ENCODE results near the gene USP40.

USP40 gene

DNA sequence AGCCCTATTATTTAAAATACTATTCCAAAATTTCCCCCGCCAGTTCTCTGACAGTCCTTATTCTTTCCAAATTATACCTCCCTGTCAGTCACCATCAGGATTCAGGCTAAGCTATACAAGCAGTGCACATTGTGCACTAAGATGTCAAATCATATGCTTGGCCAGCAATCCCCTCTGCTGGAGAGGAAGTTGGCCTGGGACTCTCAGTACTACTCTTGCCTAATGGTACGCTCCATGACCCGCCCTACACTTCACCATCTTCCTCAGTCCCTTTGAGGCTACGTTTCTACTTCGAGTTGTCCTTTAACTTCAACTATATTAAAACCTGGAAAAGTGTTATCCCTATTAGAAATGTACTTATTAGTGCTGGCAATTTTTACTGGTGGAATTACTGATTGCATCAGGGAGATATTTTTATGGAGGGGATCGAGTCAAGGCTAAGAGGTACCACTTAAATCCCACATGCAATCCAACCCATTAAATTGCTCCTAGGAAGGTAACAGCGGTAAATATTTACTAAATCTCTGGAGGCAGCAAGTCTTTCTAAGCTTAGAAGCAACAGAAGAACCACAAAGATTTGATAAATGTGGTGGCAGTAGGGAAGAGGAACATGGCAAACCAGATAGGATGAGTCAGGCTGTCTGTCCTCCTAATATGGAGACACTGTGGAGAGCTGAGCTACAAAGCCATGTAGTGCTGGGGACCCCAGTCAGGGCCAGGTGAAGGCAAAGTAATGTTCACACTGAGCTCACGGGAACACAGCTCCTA is 2.7 kb downstream of the USP40 start:
- DNase-seq (ENCODE audit: low read depth in 1 of 2, low spot score in 1 of 2), result no peak

DNA sequence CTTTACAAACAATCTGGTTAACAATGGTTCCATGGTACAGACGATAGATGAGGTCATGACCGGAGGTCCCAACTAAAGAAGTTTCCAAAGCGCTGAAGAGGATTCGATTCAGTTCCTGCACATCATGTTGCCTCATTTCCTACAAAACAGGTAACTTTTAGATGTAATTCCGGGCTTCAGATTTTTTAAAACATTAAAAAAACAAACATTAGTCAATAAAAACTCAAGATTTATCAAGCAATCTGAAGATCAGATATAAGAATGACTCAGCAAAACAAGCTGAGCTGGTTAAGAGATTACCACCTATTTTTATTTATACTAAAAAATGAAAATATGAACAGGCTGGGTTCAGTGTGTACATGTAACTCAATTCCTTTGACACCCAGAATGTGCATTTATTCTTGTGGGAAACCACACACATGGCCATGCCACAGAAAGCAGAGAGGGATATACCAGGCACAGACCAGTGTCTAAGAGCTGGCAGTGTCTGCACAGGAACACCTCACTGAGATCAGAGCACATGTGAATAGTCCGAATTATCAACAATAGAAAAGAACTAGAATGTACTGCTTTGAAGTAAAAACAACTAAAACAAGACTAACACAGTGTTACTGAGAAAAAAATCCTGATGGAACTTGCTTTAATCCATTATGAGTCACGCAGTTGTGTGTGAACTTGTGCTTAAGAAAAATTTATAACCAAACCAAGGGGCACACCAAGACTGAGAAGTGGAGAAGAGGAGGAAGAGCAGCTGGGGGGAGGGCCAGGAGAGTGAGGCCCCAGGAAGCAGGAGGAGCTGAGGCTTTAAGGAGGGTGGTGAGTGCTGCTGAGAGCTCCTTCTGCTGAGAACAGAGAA is 9.5 kb downstream of the USP40 start:
- no peak for DNase-seq (ENCODE audit: low read depth in 1 of 2, low spot score in 1 of 2)

DNA sequence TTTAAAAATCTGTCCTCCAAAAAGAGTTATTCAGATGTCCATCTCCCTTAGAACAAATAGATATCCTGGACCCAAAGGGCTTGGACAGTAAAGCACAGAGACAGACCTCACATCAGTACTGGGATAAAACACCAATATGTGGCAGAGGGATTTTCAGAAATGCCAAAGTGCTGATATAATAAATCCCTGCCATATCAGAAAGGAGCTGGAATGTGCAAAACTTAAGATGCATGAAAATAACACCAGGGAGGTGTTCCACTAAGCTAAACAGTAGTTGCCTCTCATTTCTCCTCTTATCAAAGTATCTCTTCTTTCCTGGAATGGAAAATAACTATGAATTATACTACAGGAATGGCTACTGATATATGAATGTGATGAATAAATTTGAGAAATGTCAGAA is 13.2 kb downstream of the USP40 start:
- no peak for DNase-seq (ENCODE audit: low read depth in 1 of 2, low spot score in 1 of 2)

DNA sequence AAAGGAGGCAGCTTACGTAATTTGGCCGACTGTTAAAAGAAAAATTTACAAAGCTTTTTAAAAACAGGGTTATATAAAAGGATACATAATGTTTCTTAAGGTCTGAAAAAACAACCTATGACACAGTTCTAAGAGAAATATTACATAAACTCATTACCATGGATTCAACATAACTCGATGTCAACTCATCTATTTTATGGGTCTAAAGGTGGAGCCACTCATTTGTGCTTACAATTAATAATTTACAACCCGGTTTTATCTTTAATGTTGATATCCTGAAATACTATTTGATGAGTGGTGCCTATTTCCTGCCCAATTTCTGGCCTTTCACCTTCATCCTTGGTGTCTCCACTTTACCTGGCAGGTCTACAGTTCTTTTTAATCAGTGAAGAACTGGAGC is 15.1 kb downstream of the USP40 start:
- DNase-seq (ENCODE audit: low read depth in 1 of 2, low spot score in 1 of 2), result no peak

DNA sequence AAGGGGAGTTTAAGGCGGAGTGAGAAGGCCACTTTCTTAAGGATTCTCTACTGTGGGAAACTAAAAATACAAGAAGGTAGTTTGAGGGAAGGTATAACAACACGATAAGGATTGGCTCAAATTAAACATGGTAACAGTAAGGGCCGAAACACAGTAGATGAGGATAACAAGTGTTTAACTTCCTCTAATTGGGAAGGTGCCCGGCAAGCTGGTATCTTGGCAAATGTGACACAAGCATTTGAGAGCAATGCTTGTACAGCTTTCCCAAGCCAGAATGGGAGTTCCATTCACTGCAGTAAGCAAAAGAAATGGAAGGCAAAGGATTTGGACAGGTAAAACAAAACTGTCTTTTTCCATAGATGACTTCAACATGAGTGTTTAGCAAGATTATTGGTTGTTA is 19.8 kb downstream of the USP40 start:
- no peak for DNase-seq (ENCODE audit: low read depth in 1 of 2, low spot score in 1 of 2)

DNA sequence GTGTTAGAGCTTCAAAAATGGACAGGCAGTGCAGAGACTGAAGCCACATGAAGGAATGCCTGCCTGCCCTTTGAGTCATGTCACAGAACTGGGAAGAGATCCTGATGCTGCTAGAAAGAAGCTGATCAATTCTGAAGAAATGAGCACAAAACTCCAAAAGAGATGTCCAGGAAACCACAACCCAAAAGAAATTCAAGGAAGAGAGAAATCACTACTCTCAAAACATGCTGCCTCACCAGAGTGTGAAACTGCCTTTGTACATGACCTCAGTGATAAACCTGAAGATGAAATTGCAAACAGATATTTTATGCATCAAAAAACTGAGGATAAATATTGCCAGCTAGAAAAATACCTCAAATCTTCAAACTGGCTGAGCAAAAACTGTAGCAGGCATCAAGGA is 20.5 kb downstream of the USP40 start:
- DNase-seq (ENCODE audit: low read depth in 1 of 2, low spot score in 1 of 2), result no peak

DNA sequence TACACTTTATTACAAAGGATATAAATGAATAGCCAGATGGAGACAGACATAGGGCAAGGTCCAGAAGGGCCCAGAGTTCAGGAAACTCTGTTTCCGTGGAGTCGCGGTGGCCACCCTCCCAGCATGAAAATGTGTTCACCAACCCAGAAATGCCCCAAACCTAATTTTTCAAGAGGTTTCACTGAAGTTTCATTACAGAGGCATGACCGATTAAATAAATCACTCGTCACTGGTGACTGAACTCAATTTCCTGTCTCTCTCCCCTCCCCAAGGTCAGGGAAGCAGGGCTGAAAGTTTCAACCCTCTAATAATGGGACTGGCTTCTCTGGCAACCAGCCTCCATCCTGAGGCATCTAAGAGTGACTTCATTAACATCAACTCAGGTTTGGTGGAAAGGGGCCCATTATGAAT is 22.4 kb downstream of the USP40 start:
- DNase-seq (ENCODE audit: low read depth in 1 of 2, low spot score in 1 of 2), result no peak

DNA sequence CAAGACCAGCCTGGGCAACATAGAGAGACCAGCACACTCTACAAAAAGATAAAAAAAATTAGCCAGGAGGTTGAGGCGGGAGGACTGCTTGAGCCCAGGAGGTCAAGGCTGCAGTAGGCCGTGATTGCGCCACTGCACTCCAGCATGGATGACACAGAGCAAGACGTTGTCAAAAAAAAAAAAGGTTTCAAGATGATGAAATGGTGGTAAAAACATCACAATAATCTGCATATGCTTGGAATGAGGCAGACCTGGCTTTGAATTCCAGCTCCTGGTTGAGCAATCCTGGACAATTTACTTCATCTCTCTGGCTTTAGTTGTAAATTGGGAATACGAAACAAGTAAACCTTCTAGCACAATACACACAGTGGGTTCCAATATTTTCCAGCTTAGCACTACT is 24.1 kb downstream of the USP40 start:
- DNase-seq (ENCODE audit: low read depth in 1 of 2, low spot score in 1 of 2), result no peak

DNA sequence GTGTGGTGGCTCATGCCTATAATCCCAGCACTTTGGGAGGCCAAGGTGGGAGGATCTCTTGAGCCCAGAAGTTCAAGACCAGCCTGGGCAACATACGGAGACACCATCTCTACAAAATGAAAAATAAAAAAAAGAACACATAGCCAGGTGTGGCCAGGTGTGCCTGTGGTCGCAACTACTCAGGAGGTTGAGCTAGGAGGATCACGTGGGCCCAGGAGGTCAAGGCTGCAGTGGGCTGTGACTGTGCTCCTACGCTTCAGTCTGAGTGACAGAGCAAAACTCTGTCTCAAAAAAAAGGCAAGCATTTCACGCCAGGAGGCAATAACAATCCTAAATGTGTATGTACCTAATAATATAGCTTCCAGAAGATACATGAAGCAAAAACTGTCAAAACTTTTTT is 27.8 kb downstream of the USP40 start:
- no peak for DNase-seq (ENCODE audit: low read depth in 1 of 2, low spot score in 1 of 2)

DNA sequence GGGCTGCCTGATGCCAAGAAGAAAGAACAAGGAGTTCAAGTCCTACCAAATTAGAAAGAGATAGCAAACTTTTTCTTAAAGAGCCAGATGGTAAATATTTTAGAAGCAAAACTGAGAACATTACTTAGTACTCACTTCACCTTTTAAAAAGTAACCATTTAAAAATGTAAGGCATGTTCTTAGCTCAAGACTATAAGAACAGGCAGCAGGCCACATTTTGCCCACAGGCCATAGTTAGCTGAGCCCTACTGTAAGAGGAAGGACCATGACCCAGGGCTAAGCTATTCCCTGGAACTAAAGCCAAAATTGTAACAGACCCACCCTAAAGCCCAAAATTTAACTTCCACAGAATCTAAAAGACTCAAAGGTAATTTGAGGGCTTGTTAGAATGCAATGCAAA is 31.3 kb downstream of the USP40 start:
- DNase-seq (ENCODE audit: low read depth in 1 of 2, low spot score in 1 of 2), result no peak

DNA sequence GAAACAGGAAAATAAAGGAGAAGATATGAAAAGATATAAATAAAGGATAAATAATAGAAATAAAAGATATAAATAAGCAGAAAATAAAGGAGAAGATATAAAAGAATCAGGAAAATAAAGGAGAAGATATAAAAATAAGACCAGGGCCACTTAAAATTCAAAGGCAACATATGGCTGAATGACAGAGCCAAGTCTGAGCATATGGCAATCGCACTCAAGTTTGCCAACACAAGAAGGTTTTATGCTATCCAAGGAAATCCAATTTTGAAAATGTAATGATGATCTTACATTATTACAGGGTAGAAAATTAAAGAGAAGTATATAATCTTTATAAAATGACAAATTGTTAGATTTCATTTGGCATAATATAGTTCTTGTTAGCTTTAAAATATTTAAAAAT is 33.6 kb downstream of the USP40 start:
- no peak for DNase-seq (ENCODE audit: low read depth in 1 of 2, low spot score in 1 of 2)

DNA sequence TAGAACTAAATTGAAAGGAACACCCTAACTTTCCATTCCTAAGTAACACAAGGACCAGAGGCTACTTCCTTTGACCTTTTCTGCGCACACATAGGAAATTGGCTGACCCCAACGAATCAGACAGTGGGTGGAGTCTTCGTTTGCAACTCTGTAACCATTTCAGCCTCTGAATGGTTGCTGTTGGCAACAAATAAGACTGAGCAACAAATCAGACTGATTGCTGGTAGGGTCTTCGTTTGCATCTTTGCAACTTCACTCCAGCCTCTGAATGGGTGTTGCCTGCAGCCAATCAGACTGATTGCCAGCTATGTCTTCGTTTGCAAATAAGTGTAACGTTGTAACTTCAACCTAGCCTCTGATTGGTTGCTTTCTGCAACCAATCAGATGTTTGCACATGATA is 34.6 kb downstream of the USP40 start:
- DNase-seq (ENCODE audit: low read depth in 1 of 2, low spot score in 1 of 2), result no peak

DNA sequence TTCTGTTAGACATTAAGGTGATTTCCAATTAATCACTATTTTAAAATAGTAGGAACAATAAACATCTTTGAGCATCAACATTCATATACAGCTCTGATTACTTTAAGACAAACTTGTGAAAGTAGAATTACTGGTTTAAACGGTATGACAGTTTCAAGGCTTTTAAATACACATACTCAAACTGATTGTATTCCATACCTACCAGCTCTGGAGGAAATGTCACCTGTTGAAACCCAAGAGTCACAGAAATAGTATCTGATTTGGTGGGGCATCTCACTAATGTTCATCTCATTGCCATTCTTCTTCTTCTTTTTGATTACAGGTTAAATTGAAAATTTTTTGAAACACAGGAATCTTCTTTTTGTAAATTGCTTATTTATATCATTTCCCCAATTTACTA is 36.2 kb downstream of the USP40 start:
- DNase-seq (ENCODE audit: low read depth in 1 of 2, low spot score in 1 of 2), result no peak

DNA sequence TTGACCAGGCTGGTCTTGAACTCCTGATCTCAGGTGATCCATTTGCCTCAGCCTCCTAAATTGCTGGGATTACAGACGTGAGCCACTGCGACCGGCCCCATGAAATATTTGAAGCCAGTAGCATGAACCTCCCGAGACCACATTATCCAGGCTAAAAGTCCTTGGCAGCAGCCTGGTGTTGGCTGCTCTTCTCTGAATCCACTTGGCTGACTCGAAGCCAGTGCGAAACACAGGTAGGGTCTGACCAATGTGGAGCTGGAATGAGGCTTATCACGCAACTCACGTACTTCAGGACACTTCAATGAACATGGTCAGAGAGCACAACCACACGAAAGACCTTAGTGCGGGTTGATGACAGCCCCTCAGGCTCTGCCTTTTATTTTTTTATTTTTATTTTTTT is 38.4 kb downstream of the USP40 start:
- DNase-seq (ENCODE audit: low read depth in 1 of 2, low spot score in 1 of 2), result no peak

DNA sequence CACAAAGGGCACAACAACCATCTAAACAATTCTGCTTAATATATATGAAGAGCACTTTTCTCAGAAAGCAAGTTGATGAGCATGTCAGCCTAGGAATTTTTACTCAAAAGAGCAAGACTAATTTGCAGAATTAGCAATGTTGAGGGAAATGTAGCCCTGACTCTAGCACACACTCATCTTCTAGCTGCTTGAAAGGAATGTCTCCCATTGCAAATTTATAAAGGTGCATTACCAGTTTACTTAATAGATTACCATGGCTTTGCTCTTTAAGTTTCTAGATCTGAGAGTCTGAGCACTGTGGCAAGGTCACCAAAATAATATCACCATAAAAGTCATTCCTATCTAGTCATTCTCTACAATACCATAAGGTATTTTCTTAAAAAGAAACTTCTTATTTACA is 40.8 kb downstream of the USP40 start:
- no peak for DNase-seq (ENCODE audit: low read depth in 1 of 2, low spot score in 1 of 2)

DNA sequence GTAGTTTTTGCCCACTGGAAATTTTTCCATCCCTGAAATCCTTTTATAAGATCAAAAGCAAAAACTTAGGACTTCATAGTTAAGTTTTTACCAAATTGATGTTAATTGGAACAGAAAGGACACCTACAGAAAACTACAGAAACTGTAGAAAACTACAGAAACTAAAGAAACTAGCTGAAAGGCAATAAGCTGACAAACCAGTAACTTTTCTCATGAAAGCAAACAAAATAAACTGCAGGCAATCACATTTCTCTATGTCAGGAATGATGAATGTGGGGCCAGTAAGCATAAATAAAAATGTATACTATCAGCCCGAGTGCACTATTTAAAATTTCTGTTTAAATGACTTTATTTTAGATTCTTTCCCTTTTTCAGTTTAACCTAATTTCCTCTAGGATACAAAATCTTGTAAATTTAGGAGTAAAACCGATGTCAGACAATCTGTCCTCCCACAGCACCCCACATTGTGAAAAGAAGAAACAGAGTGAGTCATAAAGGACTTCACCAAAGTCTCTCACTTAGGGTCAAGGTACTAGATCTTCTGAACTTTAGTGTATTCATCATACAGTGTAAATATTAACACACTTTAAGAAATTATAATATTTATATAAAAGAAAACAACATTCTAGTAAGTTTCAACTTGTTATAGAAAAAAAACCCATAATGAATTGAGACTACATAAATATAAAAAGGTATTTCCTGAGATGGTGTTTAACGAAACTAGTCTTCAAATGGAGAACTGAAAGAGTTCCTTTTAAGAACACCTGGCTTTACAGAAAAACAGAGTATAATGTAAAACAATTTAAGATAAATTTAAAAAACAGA is 46.6 kb downstream of the USP40 start:
- DNase-seq (ENCODE audit: low read depth in 1 of 2, low spot score in 1 of 2), result no peak

DNA sequence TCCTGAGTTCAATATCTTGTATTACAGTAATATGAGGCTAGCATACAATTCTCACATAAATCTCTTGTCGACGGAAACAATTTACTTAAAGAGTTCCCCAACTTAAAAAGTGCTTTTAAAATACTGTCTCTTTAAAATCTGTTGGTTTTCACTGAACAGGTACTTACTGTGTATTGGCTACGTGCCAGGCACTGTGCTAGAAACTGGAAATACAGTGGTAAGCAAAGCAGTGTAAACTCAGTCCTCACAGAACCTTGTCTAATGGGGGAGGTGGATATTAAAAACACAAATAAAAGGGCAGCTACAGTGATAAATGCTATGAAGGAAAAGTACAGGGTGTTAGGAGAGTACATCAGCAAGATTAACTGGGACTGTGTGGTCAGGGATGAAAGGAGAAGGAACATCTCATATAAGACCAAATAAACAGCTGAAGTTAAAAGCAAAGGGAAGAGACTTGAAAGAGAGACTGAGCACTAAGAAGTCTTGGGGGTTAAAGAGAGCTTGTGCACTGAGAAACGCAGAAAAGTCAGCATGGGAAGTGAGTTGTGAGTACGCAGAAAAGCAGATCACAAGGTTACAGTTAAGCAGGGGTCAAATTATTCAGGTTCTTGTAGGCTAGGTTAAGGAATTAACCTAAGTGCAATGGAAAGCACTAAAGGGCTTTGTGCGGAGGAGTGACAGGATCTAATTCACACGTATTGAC is 52.5 kb downstream of the USP40 start:
- no peak for DNase-seq (ENCODE audit: low read depth in 1 of 2, low spot score in 1 of 2)

DNA sequence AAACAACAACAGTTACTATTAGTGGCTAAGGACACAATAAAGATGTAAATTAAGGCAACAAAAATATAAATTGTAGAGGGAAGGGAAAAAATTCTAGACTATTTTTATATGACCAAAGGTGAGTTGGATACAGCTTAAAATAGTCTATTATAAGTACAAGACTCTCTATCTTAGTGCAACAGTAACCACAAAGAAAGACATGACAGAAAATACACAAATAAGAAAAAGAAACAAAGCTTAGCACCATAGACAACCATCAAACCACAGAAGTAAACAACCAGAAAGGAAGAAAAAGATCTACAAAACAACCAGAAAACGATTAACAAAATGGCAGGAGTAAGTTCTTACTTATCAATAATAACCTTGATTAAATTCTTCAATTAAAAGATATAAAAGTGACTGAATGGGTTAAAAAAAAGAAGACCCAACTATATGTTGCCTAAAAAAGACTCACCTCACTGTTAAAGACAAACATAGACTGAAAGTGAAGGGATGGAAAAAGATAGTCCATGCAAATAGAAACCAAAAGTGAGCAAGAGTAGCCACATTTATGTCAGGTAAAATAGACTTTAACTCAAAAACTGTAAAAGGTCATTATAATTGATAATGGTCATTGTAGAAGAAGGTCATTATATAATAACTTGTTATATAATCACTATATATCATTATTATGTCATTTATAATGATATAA is 62.5 kb downstream of the USP40 start:
- DNase-seq (ENCODE audit: low read depth in 1 of 2, low spot score in 1 of 2), result no peak

DNA sequence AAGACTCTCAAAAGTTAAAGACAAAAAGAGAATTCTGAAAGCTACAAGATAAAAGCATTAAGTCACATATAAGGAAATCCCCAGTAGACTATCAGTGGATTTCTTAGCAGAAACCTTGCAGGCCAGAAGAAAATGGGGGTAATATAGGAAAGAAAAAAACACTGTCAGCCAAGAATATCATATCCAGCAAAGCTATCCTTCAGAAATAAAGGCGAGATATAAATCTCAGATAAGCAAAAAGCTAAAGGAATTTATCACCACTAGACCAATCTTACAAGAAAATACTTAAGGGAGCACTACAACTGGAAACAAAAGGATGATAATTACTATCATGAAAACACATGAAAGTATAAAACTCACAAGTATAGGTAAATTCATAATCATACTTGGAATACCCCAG is 63.1 kb downstream of the USP40 start:
- no peak for DNase-seq (ENCODE audit: low read depth in 1 of 2, low spot score in 1 of 2)

DNA sequence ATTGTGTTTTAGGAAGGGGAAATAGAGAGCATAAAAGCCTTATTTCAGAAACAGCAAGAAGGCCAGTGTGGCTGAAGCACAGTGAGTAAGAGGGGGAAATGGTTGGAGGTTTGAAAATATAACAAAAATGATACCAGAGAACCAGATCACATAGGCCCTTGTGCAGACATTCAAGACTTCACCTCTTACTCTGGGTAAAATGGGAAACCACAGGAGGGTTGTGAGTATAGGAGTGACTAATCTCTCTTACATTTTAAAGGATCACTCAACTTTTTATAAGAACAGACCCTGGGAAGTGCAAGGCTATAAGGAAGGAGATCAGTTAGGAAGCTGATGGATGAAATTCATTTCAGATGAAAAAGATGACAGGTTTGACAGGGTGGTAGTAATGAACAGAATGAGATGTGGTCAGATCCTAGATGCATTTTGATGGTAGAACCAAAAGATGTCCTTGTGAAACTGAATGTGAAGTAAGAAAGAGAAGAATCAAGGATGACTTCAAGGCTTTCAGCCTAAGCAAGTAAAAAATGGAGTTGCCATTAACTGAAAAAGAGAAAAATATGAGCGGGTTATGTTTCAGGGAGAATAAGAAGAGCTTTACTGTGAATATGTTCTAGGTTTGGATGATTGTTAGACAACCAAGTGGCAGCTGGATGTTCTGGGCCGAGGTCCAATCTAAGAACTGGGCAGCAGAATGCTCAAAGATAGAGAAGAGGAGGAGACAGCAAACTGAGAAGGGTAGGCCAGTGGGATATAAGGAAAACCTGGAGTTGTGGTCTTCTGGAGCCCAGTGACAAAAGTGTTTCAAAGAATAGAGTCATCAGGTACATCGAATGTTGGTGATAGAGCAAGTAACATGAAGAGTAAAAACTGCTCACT is 65.1 kb downstream of the USP40 start:
- DNase-seq (ENCODE audit: low read depth in 1 of 2, low spot score in 1 of 2), result no peak
